ENCODE data around the gene UBE2S.
"Not testable (repeated sequence)": the region's sequence is repeated elsewhere in the genome, so short reads cannot be mapped to it uniquely, and the experiment has no call there.

DNA sequence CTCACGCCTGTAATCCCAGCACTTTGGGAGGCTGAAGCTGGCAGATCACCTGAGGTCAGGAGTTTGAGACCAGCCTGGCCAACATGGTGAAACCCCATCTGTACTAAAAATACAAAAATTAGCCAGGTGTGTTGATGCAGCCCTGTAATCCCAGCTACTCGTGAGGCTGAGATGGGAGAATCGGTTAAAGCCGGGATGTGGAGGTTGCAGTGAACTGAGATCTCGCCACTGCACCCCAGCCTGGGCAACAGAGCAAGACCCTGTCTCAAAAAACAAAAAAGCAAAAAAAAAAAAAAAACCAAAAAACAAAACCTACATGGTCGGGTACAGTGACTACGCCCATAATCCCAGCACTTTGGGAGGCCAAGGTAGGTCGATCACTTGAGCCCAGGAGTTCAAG, 1.6 kb upstream of the UBE2S start:
- not testable (repeated sequence) for TF ChIP-seq SUZ12 (IDR thresholded peaks at IDR 0.05; ENCODE audit: extremely low read depth, insufficient read depth, insufficient read length); YY1 (IDR thresholded peaks at IDR 0.05; ENCODE audit: insufficient read depth, insufficient read length)

Data from NT2/D1 (cell line).